ENCODE measurements around the gene MATR3.

- TF ChIP-seq CTCF (IDR thresholded peaks at IDR 0.05; ENCODE audit: low read depth, low read length, missing input control) (no peak), YY1 (IDR thresholded peaks at IDR 0.05) (no peak), GABPA (IDR thresholded peaks at IDR 0.05 in 1 of 2, conservative IDR thresholded peaks at IDR 0.05 in 1 of 2) (no peak), TAF1 (conservative IDR thresholded peaks at IDR 0.05) (no peak)
Measured at GRCh38 chr5:139299486-139299885, 5.9 kb downstream of the MATR3 start.

Data from liver (tissue), 3 donors.